ENCODE measurements around the gene CSMD2. TPM values are rescaled to one million over a fixed set of nuclear protein-coding genes. Genes with fewer than 3 reads are reported as not detected.

Gene CSMD2
- total and polyA plus RNA-seq, 2 of the 8 experiments (the other 6 are each of a cell fraction or from before 2014, with no cell fraction given), result 7.0 to 14.7 TPM

GRCh38 chr1:33682371-33682770, 482.7 kb downstream of the CSMD2 start:
- Histone ChIP-seq H4K91ac (replicated peaks; ENCODE audit: insufficient read length, low read length) (no peak overlapping the region), H2BK15ac (ENCODE audit: low read length) (no peak overlapping the region), H4K20me1 (replicated peaks in 1 of 2; ENCODE audit: control insufficient read depth in 1 of 2, insufficient read depth in 2 of 2, low read length in 2 of 2) (peaks cover 0 to 2% of the 10 kb centered on the region in 2 experiments), H2BK5ac (ENCODE audit: low read depth, low read length) (no peak overlapping the region), H3K4me1 (replicated peaks in 1 of 4; ENCODE audit: control insufficient read depth in 3 of 4, insufficient read depth in 4 of 4, low read length in 3 of 4) (no peaks in the 10 kb centered on the region), H3K18ac (ENCODE audit: extremely low read depth, low read length) (no peak overlapping the region), H3K4ac (replicated peaks; ENCODE audit: insufficient read length, low read depth, low read length) (no peak overlapping the region), H3K14ac (ENCODE audit: insufficient read length) (no peak overlapping the region), H3K56ac (replicated peaks; ENCODE audit: insufficient read length, low read depth, low read length) (no peak overlapping the region), H4K8ac (ENCODE audit: extremely low read depth, insufficient read depth, low read length) (no peak overlapping the region), H2BK120ac (replicated peaks; ENCODE audit: low read depth, low read length) (no peak overlapping the region), H3K27me3 (replicated peaks in 1 of 4; ENCODE audit: control insufficient read depth in 3 of 4, extremely low read depth in 1 of 4, insufficient read depth in 3 of 4, low read length in 3 of 4) (no peaks in the 10 kb centered on the region), H3K27ac (ENCODE audit: low read depth, low read length) (no peak overlapping the region), H2BK12ac (ENCODE audit: low read depth, low read length) (no peak overlapping the region), H3K4me2 (ENCODE audit: insufficient read depth in 1 of 2, low read depth in 2 of 2, low read length in 2 of 2) (no peak overlapping the region), H3K9ac (replicated peaks in 1 of 4; ENCODE audit: extremely low read depth in 1 of 4, low read depth in 3 of 4, low read length in 3 of 4) (no peak overlapping the region), H3K23me2 (ENCODE audit: low read depth, low read length) (no peaks in the 10 kb centered on the region), H3K36me3 (ENCODE audit: control insufficient read depth in 2 of 4, insufficient read depth in 4 of 4, low read length in 3 of 4) (peaks cover 0 to 6% (median 0%) of the 10 kb centered on the region in 4 experiments; a peak in 2 of 8 replicates), H3K9me3 (ENCODE audit: insufficient read depth in 2 of 2, low read depth in 1 of 2, low read length in 1 of 2) (peaks cover 0 to 3% of the 10 kb centered on the region in 2 experiments; a peak in 1 of 4 replicates), H2AFZ (ENCODE audit: low read length) (no peak overlapping the region), H3K79me2 (ENCODE audit: control insufficient read depth in 1 of 2, insufficient read depth in 2 of 2, low read length in 2 of 2) (no peaks in the 10 kb centered on the region), H2BK20ac (ENCODE audit: low read length) (no peak overlapping the region), H3K79me1 (ENCODE audit: low read depth, low read length) (no peaks in the 10 kb centered on the region), H4K5ac (ENCODE audit: insufficient read length, low read depth, low read length) (no peak overlapping the region), H2AK5ac (ENCODE audit: low read depth, low read length) (no peak overlapping the region), H3K4me3 (ENCODE audit: extremely low read depth in 1 of 4, insufficient read depth in 2 of 4, low read depth in 3 of 4, low read length in 4 of 4) (no peak overlapping the region), H3K23ac (ENCODE audit: insufficient read length) (no peak overlapping the region)
- POLR2A ChIA-PET (ENCODE audit: partially characterized antibody), result no interaction called here
- WGBS, 2 experiments (ENCODE audit: extremely low coverage in 1 of 2, insufficient coverage in 1 of 2, insufficient read length in 1 of 2, insufficient replicate concordance in 2 of 2, low coverage in 1 of 2, low lambda C conversion rate in 2 of 2, missing lambda C conversion rate in 1 of 2), result 90% methylated on average over 2 of the region's 2 CpGs; no CpG with 5 or more reads in 1 of the 2 experiments
- FAIRE-seq, result no peak
- no peak for DNase-seq (ENCODE audit: low read depth in 1 of 2, low spot score in 2 of 2)
- CTCF ChIA-PET (ENCODE audit: partially characterized antibody), result no interaction called here
